GM18907 (cell line): ENCODE results near the gene EIF4B.

Experiments used
- ATAC-seq: cut with Tn5 transposase; IDR thresholded peaks from one replicate; pipeline ENCODE4 v1.9.1; 2021; ENCODE audit warnings: mild to moderate bottlenecking, moderate library complexity; ENCODE audit not compliant: unreplicated experiment

Gene EIF4B

GRCh38 chr12:53056901-53057300 lies 50.6 kb downstream of the EIF4B start:
- no peak for ATAC-seq

GRCh38 chr12:53057816-53058500 lies 51.7 kb downstream of the EIF4B start:
- ATAC-seq = no peak

- no peak for ATAC-seq
Observed at GRCh38 chr12:53058674-53059433, 52.6 kb downstream of the EIF4B start.

- ATAC-seq = no peak
Observed at GRCh38 chr12:53059434-53060063, 53.3 kb downstream of the EIF4B start.

- ATAC-seq = no peak
Observed at GRCh38 chr12:53060064-53060720, 53.9 kb downstream of the EIF4B start.

GRCh38 chr12:53060721-53061276 lies 54.5 kb downstream of the EIF4B start:
- ATAC-seq = no peak

GRCh38 chr12:53061404-53062010 lies 55.3 kb downstream of the EIF4B start:
- no peak for ATAC-seq

GRCh38 chr12:53062011-53062961 lies 56.0 kb downstream of the EIF4B start:
- no peak for ATAC-seq

GRCh38 chr12:53062977-53063707 lies 56.9 kb downstream of the EIF4B start:
- no peak for ATAC-seq

GRCh38 chr12:53063708-53064612 lies 57.7 kb downstream of the EIF4B start:
- ATAC-seq = no peak

GRCh38 chr12:53064613-53065436 lies 58.6 kb downstream of the EIF4B start:
- ATAC-seq = no peak

GRCh38 chr12:53065470-53065869 lies 59.2 kb downstream of the EIF4B start:
- ATAC-seq = no peak

- no peak for ATAC-seq
Observed at GRCh38 chr12:53065975-53066931, 60.0 kb downstream of the EIF4B start.

GRCh38 chr12:53067074-53067992 lies 61.1 kb downstream of the EIF4B start:
- ATAC-seq = no peak
